CD4-positive, alpha-beta T cell (primary cell): Measurements from ENCODE around the gene NCKAP5. TPM values are rescaled to one million over a fixed set of nuclear protein-coding genes. Genes with fewer than 3 reads are reported as not detected.

ENCODE experiments used
- ATAC-seq: fragments of 200-7000 bp; cut with Tn5 transposase; one replicate; pipeline ENCODE4 v1.10.0; 2022; ENCODE audit warnings: mild to moderate bottlenecking; ENCODE audit not compliant: poor library complexity
- CTCF ChIA-PET: fragments of 350-600 bp; sonication (Branson Sonifier 250); formaldehyde crosslinking; loops from one replicate; lab custom pipeline; 2021; ENCODE audit warnings: antibody characterized with exemption, inconsistent platforms; lab: Charles Lee
- POLR2A ChIA-PET: fragments of 350-600 bp; sonication (Branson Sonifier 250); formaldehyde crosslinking; loops from one replicate; lab custom pipeline; 2021; ENCODE audit warnings: antibody characterized with exemption, inconsistent platforms; lab: Charles Lee
- DNase-seq, 14 experiments: peaks; one replicate each; pipeline ENCODE4 v3.0.0-alpha.2; 2013 to 2020; ENCODE audit warnings: mixed read lengths in 2 of 14
- H3K27ac ChIP-seq, 2 donors: one replicate each; pipeline versions ENCODE4 v1.5.1 to v1.7.0; 2013; ENCODE audit warnings: low read length in 2 of 2, low read depth in 1 of 2, mild to moderate bottlenecking in 1 of 2
- H3K27me3 ChIP-seq, 2 experiments: 1 replicate in 1 of 2; 2 replicates in 1 of 2; pipeline versions ENCODE4 v1.6.1 to v1.7.0; 2013; ENCODE audit warnings: low read length in 2 of 2, control low read depth in 1 of 2, mild to moderate bottlenecking in 1 of 2, moderate library complexity in 1 of 2; ENCODE audit not compliant: insufficient read depth in 2 of 2, control insufficient read depth in 1 of 2
- H3K36me3 ChIP-seq: one replicate; pipeline ENCODE4 v1.6.1; 2013; ENCODE audit warnings: low read length, control low read depth; ENCODE audit not compliant: insufficient read depth
- H3K4me1 ChIP-seq: one replicate; pipeline ENCODE4 v1.6.1; 2013; ENCODE audit warnings: low read length, control low read depth; ENCODE audit not compliant: insufficient read depth
- H3K4me3 ChIP-seq: one replicate; pipeline ENCODE4 v1.5.1; 2013; ENCODE audit warnings: mild to moderate bottlenecking, low read length, moderate library complexity
- H3K9me3 ChIP-seq, 2 experiments: 1 replicate in 1 of 2; 2 replicates in 1 of 2; pipeline versions ENCODE4 v1.6.1 to v1.7.0; 2013; ENCODE audit warnings: low read length in 2 of 2, mild to moderate bottlenecking in 2 of 2, control low read depth in 1 of 2, moderate library complexity in 1 of 2; ENCODE audit not compliant: control insufficient read depth in 1 of 2, insufficient read depth in 1 of 2
- H3K27ac Mint-ChIP-seq: one replicate; pipeline ENCODE4 v1.8.0; 2020; ENCODE audit warnings: mixed read lengths
- H3K27me3 Mint-ChIP-seq: one replicate; pipeline ENCODE4 v1.8.0; 2021; ENCODE audit warnings: mixed read lengths
- H3K36me3 Mint-ChIP-seq: one replicate; pipeline ENCODE4 v1.8.0; 2021; ENCODE audit warnings: low read depth, mixed read lengths
- H3K4me1 Mint-ChIP-seq: one replicate; pipeline ENCODE4 v1.8.0; 2021; ENCODE audit warnings: low read depth, mixed read lengths
- H3K4me3 Mint-ChIP-seq: one replicate; pipeline ENCODE4 v1.8.0; 2020; ENCODE audit warnings: mild to moderate bottlenecking, mixed read lengths
- H3K9me3 Mint-ChIP-seq: one replicate; pipeline ENCODE4 v1.8.0; 2020; ENCODE audit warnings: mixed read lengths
- intact Hi-C, 2 experiments: fragments of 100-400 bp; cut with DNase I in 1 of 2; cut with micrococcal nuclease in 1 of 2; formaldehyde crosslinking; loops; one replicate each; pipeline versions ENCODE4 v1.15.1 to v1.9.0; 2023 to 2025; cut with DNase I, micrococcal nuclease
- total RNA-seq, 174 experiments: library from RNA in 2 of 174; stranded (reverse) in 2 of 174; gene quantifications; one replicate each; pipeline ENCODE4 v1.2.3 and lab custom pipeline; 2021 to 2026
- TF ChIP-seq, protein P1 (sequence below): fragments of 200-600 bp; IDR thresholded peaks from one replicate; pipeline ENCODE4 v1.8.0; 2022; ENCODE audit warnings: antibody characterized with exemption, mild to moderate bottlenecking

Gene NCKAP5
- total RNA-seq, 2 experiments from 2014 or later, result not detected

DNA sequence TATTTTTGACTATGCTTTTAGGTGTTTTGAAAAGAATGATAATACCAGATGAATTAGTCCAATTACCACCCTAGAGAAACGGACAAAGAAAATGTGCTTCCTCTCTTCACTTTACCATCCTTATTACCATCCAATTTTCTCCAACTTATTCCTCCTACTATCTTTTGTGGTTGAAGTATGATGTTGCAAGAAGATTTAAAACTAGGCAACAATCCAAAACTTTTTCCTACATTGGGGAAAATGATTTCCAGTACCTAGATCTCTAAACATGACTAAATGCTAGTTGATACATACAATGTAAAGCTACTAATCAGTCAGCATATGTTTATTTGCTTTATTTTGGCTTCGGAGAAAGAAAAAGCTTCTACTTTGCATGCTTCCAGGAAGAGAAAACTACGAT is 543.3 kb downstream of the NCKAP5 start:
- Histone ChIP-seq H3K36me3 (no peaks in the 10 kb centered on the region), H3K27ac (no peak overlapping the region), H3K4me3 (no peak overlapping the region), H3K4me1 (no peaks in the 10 kb centered on the region), H3K9me3 (peaks cover 0 to under 1% of the 10 kb centered on the region in 2 experiments), H3K27me3 (no peaks in the 10 kb centered on the region)
- intact Hi-C loops, result no loop called here
- DNase-seq, result no peak
- Mint-ChIP-seq H3K27me3 (no peaks in the 10 kb centered on the region), H3K36me3 (no peaks in the 10 kb centered on the region), H3K4me1 (no peaks in the 10 kb centered on the region), H3K27ac (no peak overlapping the region), H3K4me3 (no peak overlapping the region), H3K9me3 (peaks cover 2% of the 10 kb centered on the region)
- ChIA-PET POLR2A (no interaction called here), CTCF (no interaction called here)
- no peak for ATAC-seq
- TF ChIP-seq, protein P1, sequence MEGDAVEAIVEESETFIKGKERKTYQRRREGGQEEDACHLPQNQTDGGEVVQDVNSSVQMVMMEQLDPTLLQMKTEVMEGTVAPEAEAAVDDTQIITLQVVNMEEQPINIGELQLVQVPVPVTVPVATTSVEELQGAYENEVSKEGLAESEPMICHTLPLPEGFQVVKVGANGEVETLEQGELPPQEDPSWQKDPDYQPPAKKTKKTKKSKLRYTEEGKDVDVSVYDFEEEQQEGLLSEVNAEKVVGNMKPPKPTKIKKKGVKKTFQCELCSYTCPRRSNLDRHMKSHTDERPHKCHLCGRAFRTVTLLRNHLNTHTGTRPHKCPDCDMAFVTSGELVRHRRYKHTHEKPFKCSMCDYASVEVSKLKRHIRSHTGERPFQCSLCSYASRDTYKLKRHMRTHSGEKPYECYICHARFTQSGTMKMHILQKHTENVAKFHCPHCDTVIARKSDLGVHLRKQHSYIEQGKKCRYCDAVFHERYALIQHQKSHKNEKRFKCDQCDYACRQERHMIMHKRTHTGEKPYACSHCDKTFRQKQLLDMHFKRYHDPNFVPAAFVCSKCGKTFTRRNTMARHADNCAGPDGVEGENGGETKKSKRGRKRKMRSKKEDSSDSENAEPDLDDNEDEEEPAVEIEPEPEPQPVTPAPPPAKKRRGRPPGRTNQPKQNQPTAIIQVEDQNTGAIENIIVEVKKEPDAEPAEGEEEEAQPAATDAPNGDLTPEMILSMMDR, result no peak

DNA sequence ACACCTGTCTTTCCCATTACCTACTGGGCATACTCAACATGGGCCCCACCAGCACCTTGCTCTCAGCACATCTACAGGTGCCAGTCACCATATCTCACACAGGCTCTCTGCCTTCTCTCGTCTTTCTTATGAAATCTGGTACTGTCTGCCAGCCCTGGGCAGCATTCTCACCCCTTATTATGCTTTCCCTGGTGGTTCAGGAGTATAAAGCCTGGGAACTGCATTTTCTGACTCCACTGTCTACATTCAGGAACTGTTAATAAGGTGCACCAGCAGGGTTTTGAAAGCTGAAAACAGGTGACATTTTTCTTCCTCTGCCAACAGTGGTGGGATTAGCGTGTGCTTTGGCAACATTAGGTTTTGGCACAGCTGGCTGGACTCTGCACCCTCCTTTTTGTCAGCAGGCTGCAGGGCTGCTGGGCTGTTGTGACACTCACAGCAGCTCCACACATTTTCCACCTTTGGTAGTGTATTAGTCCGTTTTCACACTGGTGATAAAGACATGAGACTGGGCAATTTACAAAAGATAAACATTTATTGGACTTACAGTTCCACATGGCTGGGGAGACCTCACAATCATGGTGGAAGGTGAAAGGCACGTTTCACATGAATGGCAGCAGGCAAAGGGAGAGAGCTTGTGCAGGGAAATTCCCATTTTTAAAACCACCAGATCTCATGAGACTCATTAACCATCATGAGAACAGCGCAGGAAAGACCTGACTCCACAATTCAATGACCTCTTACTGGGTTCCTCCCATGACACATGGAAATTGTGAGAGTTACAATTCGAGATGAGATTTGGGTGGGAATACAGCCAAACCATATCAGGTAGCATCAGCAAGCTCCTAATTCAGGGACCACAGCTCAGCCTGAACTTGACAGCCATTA is 555.2 kb downstream of the NCKAP5 start:
- Histone ChIP-seq H3K4me3 (no peak overlapping the region), H3K36me3 (no peaks in the 10 kb centered on the region), H3K27ac (no peak overlapping the region), H3K9me3 (peaks cover 0 to 9% of the 10 kb centered on the region in 2 experiments), H3K27me3 (no peaks in the 10 kb centered on the region), H3K4me1 (no peaks in the 10 kb centered on the region)
- no peaks in the 10 kb centered on the region for H3K27me3 Mint-ChIP-seq
- ATAC-seq, result no peak
- H3K36me3 Mint-ChIP-seq, result no peaks in the 10 kb centered on the region
- ChIA-PET CTCF (no interaction called here), POLR2A (no interaction called here)
- DNase-seq, result no peak
- TF ChIP-seq, protein P1, result no peak
- H3K9me3 Mint-ChIP-seq, result peaks cover 24% of the 10 kb centered on the region
- H3K4me1 Mint-ChIP-seq, result no peaks in the 10 kb centered on the region
- no peak overlapping the region for H3K4me3 Mint-ChIP-seq
- no peak overlapping the region for H3K27ac Mint-ChIP-seq
- intact Hi-C loops, result no loop called here

DNA sequence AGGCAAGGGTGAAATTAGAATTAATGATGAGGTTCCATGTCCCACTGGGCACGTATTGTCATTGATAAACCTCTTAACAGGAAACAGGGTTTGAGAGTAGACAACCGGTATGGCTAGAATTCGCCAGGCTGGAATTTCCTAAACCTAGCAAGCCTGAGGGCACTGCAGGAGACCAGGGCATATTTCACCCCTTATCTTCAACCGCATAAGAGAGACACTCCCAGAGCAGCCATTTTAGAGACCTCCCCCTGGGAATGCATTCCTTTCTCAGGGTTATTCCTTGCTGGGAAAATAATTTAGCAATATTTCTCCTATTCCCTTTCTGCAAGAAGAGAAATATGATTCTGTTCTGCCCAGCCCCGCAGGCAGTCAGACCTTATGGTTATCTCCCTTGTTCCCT is 563.6 kb downstream of the NCKAP5 start:
- Mint-ChIP-seq H3K27ac (no peak overlapping the region), H3K27me3 (no peaks in the 10 kb centered on the region), H3K9me3 (peaks cover 18% of the 10 kb centered on the region), H3K4me3 (no peak overlapping the region), H3K4me1 (no peaks in the 10 kb centered on the region), H3K36me3 (no peaks in the 10 kb centered on the region)
- intact Hi-C loops, result no loop called here
- ATAC-seq, result no peak
- ChIA-PET POLR2A (no interaction called here), CTCF (no interaction called here)
- H3K4me1 ChIP-seq, result no peaks in the 10 kb centered on the region
- H3K27ac ChIP-seq, result no peak overlapping the region
- peaks cover 9 to 10% of the 10 kb centered on the region in 2 experiments for H3K9me3 ChIP-seq
- DNase-seq, result no peak
- no peaks in the 10 kb centered on the region for H3K36me3 ChIP-seq
- H3K27me3 ChIP-seq, result no peaks in the 10 kb centered on the region
- no peak overlapping the region for H3K4me3 ChIP-seq
- TF ChIP-seq, protein P1, result no peak
